Panc1 (cell line): ENCODE data around the gene ZNF831.

ENCODE experiments used
- POLR2AphosphoS5 ChIP-seq: IDR thresholded peaks from 2 replicates; pipeline ENCODE4 v1.6.1; 2012; ENCODE audit warnings: mild to moderate bottlenecking, low read depth, low read length, moderate library complexity
- TF ChIP-seq, protein P1 (sequence below): fragments of 450-650 bp; IDR thresholded peaks from 2 replicates; pipeline ENCODE4 v1.5.1; 2017; ENCODE audit warnings: mild to moderate bottlenecking
- TF ChIP-seq, protein P2 (sequence below), 2 experiments: IDR thresholded peaks; 2 replicates each; pipeline ENCODE4 v1.6.1; 2011 to 2012; ENCODE audit warnings: low read depth in 2 of 2, control low read depth in 1 of 2, low read length in 1 of 2, mild to moderate bottlenecking in 1 of 2, moderate library complexity in 1 of 2; ENCODE audit not compliant: insufficient read depth in 1 of 2

DNA sequence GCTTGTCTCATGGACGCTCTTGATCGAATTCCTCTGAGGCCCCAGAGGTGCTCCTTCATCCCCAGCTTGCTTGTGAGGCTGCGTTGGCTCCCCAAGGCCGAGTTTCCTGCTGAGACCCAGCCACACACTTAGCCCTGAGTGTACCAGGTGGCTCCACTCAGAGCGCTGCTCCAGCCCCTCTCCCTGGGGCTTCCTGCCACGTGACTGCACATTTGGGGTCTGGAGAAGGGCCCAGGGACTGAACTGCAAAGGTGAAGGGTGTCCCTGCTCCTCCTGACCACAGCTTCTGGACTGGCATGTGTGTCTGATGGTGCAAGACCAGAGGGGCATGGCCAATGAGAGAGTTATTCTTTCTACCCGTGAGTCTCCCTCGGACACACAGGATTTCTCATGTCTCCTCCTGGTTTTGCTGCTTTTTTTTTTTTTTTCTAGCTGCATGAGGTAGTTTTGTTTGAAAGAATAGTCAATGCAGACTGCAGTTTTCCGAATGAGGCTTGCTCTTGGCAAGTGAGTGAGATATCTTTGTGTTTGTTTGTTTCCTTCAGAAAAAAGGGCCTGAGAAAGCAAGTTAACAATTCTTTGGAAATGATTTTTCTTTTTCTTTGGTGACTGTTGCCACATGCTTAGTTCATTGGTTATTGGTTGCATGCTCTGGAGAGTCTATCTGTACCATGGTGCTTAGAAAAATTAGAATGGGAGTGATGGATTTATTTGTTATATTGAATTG is 3.1 kb upstream of the ZNF831 start:
- TF ChIP-seq, protein P1, sequence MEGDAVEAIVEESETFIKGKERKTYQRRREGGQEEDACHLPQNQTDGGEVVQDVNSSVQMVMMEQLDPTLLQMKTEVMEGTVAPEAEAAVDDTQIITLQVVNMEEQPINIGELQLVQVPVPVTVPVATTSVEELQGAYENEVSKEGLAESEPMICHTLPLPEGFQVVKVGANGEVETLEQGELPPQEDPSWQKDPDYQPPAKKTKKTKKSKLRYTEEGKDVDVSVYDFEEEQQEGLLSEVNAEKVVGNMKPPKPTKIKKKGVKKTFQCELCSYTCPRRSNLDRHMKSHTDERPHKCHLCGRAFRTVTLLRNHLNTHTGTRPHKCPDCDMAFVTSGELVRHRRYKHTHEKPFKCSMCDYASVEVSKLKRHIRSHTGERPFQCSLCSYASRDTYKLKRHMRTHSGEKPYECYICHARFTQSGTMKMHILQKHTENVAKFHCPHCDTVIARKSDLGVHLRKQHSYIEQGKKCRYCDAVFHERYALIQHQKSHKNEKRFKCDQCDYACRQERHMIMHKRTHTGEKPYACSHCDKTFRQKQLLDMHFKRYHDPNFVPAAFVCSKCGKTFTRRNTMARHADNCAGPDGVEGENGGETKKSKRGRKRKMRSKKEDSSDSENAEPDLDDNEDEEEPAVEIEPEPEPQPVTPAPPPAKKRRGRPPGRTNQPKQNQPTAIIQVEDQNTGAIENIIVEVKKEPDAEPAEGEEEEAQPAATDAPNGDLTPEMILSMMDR: no peak
- no peak for TF ChIP-seq POLR2AphosphoS5
- TF ChIP-seq, protein P2, sequence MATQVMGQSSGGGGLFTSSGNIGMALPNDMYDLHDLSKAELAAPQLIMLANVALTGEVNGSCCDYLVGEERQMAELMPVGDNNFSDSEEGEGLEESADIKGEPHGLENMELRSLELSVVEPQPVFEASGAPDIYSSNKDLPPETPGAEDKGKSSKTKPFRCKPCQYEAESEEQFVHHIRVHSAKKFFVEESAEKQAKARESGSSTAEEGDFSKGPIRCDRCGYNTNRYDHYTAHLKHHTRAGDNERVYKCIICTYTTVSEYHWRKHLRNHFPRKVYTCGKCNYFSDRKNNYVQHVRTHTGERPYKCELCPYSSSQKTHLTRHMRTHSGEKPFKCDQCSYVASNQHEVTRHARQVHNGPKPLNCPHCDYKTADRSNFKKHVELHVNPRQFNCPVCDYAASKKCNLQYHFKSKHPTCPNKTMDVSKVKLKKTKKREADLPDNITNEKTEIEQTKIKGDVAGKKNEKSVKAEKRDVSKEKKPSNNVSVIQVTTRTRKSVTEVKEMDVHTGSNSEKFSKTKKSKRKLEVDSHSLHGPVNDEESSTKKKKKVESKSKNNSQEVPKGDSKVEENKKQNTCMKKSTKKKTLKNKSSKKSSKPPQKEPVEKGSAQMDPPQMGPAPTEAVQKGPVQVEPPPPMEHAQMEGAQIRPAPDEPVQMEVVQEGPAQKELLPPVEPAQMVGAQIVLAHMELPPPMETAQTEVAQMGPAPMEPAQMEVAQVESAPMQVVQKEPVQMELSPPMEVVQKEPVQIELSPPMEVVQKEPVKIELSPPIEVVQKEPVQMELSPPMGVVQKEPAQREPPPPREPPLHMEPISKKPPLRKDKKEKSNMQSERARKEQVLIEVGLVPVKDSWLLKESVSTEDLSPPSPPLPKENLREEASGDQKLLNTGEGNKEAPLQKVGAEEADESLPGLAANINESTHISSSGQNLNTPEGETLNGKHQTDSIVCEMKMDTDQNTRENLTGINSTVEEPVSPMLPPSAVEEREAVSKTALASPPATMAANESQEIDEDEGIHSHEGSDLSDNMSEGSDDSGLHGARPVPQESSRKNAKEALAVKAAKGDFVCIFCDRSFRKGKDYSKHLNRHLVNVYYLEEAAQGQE (IDR thresholded peaks at IDR 0.05; ENCODE audit: insufficient read depth in 1 of 2, low read depth in 2 of 2, low read length in 1 of 2): no peak
